SK-N-SH (cell line): ENCODE data around the gene PTPA.

Source experiments
- CHD2 ChIP-seq: fragments of 150-350 bp; IDR thresholded peaks from 2 replicates; pipeline ENCODE4 v1.6.1; 2018; ENCODE audit warnings: low read length; ENCODE audit not compliant: partially characterized antibody
- CTCF ChIP-seq: fragments of 200-600 bp; sonication (generic); IDR thresholded peaks from 2 replicates; pipeline ENCODE4 v1.6.1; 2017; ENCODE audit warnings: antibody characterized with exemption, mild to moderate bottlenecking, moderate library complexity
- ELF1 ChIP-seq: IDR thresholded peaks from 2 replicates; pipeline ENCODE4 v1.4.0; 2012
- EP300 ChIP-seq, 2 experiments: IDR thresholded peaks; 2 replicates each; pipeline versions ENCODE4 v1.4.0 to v1.6.1; 2012; ENCODE audit warnings: borderline replicate concordance in 1 of 2, low read depth in 1 of 2, low read length in 1 of 2
- EZH2phosphoT487 ChIP-seq: fragments of 200-600 bp; sonication (generic); IDR thresholded peaks from 2 replicates; pipeline ENCODE4 v1.6.1; 2017; ENCODE audit warnings: low read depth, mixed run types, mild to moderate bottlenecking, antibody characterized with exemption, moderate library complexity, borderline replicate concordance
- FOXJ3 ChIP-seq: sonication (generic); formaldehyde crosslinking; IDR thresholded peaks from 2 replicates; pipeline ENCODE4 v1.5.1; 2020; ENCODE audit warnings: mild to moderate bottlenecking, missing genetic modification reagents
- POLR2AphosphoS5 ChIP-seq: IDR thresholded peaks from 2 replicates; pipeline ENCODE4 v1.6.1; 2012; ENCODE audit warnings: low read depth, low read length
- RAD21 ChIP-seq: IDR thresholded peaks from 2 replicates; pipeline ENCODE4 v1.6.1; 2012; ENCODE audit warnings: mild to moderate bottlenecking, low read length
- RCOR1 ChIP-seq: fragments of 150-350 bp; IDR thresholded peaks from 2 replicates; pipeline ENCODE4 v1.6.1; 2017; ENCODE audit warnings: antibody characterized with exemption, low read length
- SIN3A ChIP-seq: IDR thresholded peaks from 2 replicates; pipeline ENCODE4 v1.6.1; 2012; ENCODE audit warnings: low read depth, mild to moderate bottlenecking, low read length, moderate library complexity, borderline replicate concordance
- TAF1 ChIP-seq: IDR thresholded peaks from 2 replicates; pipeline ENCODE4 v1.6.1; 2012; ENCODE audit warnings: low read depth, mild to moderate bottlenecking, low read length, moderate library complexity, borderline replicate concordance
- TF ChIP-seq, protein P1 (sequence below): fragments of 150-350 bp; IDR thresholded peaks from 2 replicates; pipeline ENCODE4 v1.6.1; 2017; ENCODE audit warnings: antibody characterized with exemption, low read length, low read depth, borderline replicate concordance

- TF ChIP-seq ELF1 (no peak), CTCF (no peak), EZH2phosphoT487 (no peak), RCOR1 (no peak), EP300 (IDR thresholded peaks at IDR 0.05; ENCODE audit: borderline replicate concordance in 1 of 2, low read depth in 1 of 2, low read length in 1 of 2) (no peak), CHD2 (no peak), POLR2AphosphoS5 (no peak), TAF1 (no peak), FOXJ3 (CRISPR knock-in tag) (no peak), RAD21 (no peak), SIN3A (0 out of 2 replicates have a peak, but pooled peaks have one; percentile 16)
- TF ChIP-seq, protein P1, sequence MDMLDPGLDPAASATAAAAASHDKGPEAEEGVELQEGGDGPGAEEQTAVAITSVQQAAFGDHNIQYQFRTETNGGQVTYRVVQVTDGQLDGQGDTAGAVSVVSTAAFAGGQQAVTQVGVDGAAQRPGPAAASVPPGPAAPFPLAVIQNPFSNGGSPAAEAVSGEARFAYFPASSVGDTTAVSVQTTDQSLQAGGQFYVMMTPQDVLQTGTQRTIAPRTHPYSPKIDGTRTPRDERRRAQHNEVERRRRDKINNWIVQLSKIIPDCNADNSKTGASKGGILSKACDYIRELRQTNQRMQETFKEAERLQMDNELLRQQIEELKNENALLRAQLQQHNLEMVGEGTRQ = no peak
These were observed 10.3 kb downstream of the PTPA start for GRCh38 chr9:129121483-129121882.
